OCI-LY1 (cell line): ENCODE measurements around the gene PARD3B.

Source experiments
- H2AFZ ChIP-seq: fragments of 200-600 bp; sonication (generic), shearing (Covaris generic); 2 replicates; pipeline ENCODE4 v1.6.0; 2014; ENCODE audit warnings: antibody characterized with exemption, mild to moderate bottlenecking, low read length
- H3F3A ChIP-seq: fragments of 200-600 bp; sonication (generic), shearing (Covaris generic); 2 replicates; pipeline ENCODE4 v1.6.0; 2014; ENCODE audit warnings: mild to moderate bottlenecking, antibody characterized with exemption, low read length, moderate library complexity; ENCODE audit not compliant: insufficient read depth
- H3K27ac ChIP-seq: fragments of 200-600 bp; sonication (generic); 2 replicates; pipeline ENCODE4 v1.5.1; 2014; ENCODE audit warnings: low read length, mixed run types, mild to moderate bottlenecking, low read depth; ENCODE audit not compliant: poor library complexity, severe bottlenecking
- H3K27me3 ChIP-seq: fragments of 200-600 bp; sonication (generic); 2 replicates; pipeline ENCODE4 v1.6.0; 2014; ENCODE audit warnings: antibody characterized with exemption, mild to moderate bottlenecking, low read length, moderate library complexity; ENCODE audit not compliant: insufficient read depth
- H3K36me3 ChIP-seq: fragments of 200-600 bp; sonication (generic); 2 replicates; pipeline ENCODE4 v1.6.1; 2014; ENCODE audit warnings: mild to moderate bottlenecking, antibody characterized with exemption, low read length, moderate library complexity, mixed read lengths; ENCODE audit not compliant: insufficient read depth
- H3K4me1 ChIP-seq: fragments of 200-600 bp; sonication (generic); 2 replicates; pipeline ENCODE4 v1.5.1; 2014; ENCODE audit warnings: mild to moderate bottlenecking, low read length, moderate library complexity; ENCODE audit not compliant: insufficient read depth, severe bottlenecking
- H3K4me2 ChIP-seq: fragments of 200-600 bp; sonication (generic), shearing (Covaris generic); 2 replicates; pipeline ENCODE4 v1.6.1; 2014; ENCODE audit warnings: low read length
- H3K4me3 ChIP-seq: fragments of 200-600 bp; sonication (generic); 2 replicates; pipeline ENCODE4 v1.5.1; 2014; ENCODE audit warnings: low read length, low read depth, mild to moderate bottlenecking, mixed read lengths; ENCODE audit not compliant: poor library complexity, severe bottlenecking
- H3K79me2 ChIP-seq: fragments of 200-600 bp; shearing (Covaris generic); 2 replicates; pipeline ENCODE4 v1.6.1; 2016; ENCODE audit warnings: mixed run types, low read length, mixed read lengths; ENCODE audit not compliant: insufficient read depth
- H3K9ac ChIP-seq: fragments of 200-600 bp; sonication (generic), shearing (Covaris generic); 2 replicates; pipeline ENCODE4 v1.6.1; 2014; ENCODE audit warnings: mild to moderate bottlenecking, low read length, mixed read lengths
- H3K9me2 ChIP-seq: fragments of 200-600 bp; sonication (generic), shearing (Covaris generic); 2 replicates; pipeline ENCODE4 v1.6.1; 2014; ENCODE audit warnings: low read depth, mild to moderate bottlenecking, low read length, mixed read lengths
- H3K9me3 ChIP-seq: fragments of 200-600 bp; shearing (Covaris generic); 2 replicates; pipeline ENCODE4 v1.6.1; 2014; ENCODE audit warnings: low read length, mixed read lengths
- H4K20me1 ChIP-seq: fragments of 200-600 bp; sonication (generic), shearing (Covaris generic); 2 replicates; pipeline ENCODE4 v1.6.0; 2016; ENCODE audit warnings: mild to moderate bottlenecking, low read length; ENCODE audit not compliant: insufficient read depth
- EZH2 ChIP-seq: fragments of 200-600 bp; sonication (generic), shearing (Covaris generic); IDR thresholded peaks from 2 replicates; pipeline ENCODE4 v1.8.0; 2017; ENCODE audit warnings: borderline replicate concordance, mixed run types, mild to moderate bottlenecking, antibody characterized with exemption, low read length, moderate library complexity, mixed read lengths
- TF ChIP-seq, protein P1 (sequence below): fragments of 200-600 bp; sonication (generic), shearing (Covaris generic); IDR thresholded peaks from 2 replicates; pipeline ENCODE4 v1.5.1; 2017; ENCODE audit warnings: mild to moderate bottlenecking, antibody characterized with exemption, low read length, moderate library complexity, mixed read lengths

The PARD3B gene

DNA sequence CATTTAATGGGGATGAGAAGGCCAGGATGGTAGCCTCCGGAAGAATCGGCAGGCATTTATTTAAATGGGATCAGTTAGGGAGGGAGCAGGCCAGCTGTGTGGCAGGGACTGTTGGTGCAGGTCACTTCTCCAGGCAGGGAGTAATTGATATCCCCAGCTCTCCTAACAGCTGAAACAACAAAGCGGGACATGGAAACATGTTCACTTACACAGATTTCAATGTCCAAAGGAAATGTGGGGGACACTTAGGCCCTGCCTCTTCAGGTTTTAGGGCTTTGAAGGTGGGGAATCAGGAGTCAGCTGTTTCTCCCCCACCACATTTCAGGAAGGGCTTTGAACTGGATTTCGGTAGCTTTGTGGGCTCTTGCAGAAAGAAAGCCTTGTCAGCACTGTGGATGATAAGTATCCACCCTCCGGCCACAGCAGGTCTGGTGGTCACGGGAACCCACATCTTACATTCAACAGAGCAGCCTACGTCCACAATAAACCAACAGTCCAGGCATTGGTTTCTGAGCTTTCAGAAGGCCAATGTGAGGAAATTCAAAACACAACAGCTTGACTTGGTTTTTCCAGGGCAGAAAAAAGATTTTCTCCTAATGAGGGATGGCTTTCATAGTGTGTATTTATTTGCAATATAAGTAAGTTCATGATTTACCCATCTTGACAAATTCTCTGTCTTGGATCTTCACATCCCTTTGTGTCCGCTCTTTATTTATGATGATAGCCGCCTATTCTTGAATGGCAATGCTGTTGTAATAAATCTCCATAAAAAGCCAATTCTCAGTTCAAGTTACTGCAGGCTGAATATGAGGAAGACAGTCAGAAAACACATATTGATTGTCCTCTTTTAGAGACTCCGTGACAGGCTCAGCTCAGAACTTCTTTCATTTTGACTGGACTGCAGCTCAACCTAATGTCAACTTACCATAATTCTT is 1040.4 kb downstream of the PARD3B start:
- no peak overlapping the region for H3K4me3 ChIP-seq

DNA sequence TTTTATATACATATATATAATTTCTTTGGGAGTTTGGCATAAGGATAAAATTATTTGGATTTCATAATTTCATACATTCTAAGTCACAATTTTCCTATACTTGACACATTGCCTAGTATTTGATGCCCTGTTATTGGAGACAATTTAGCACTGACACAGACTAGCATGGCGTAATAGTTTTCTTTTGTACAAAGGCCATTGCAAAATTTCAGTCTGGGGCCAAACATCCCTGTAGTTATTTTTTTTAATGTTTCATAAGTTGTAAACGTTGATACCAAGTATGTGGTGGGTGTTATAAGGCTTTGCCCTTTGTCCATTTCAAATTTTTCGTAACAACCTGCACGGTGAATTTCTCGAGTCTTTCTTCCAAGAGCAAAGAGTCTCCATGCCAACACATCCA is 1041.4 kb downstream of the PARD3B start:
- Histone ChIP-seq H3K4me1 (no peaks in the 10 kb centered on the region), H4K20me1 (no peaks in the 10 kb centered on the region), H2AFZ (no peak overlapping the region), H3K9me2 (no peaks in the 10 kb centered on the region), H3K27me3 (no peaks in the 10 kb centered on the region), H3K79me2 (no peaks in the 10 kb centered on the region), H3K27ac (no peak overlapping the region), H3K4me3 (no peak overlapping the region), H3F3A (no peaks in the 10 kb centered on the region), H3K9me3 (no peaks in the 10 kb centered on the region), H3K4me2 (no peak overlapping the region), H3K36me3 (no peaks in the 10 kb centered on the region), H3K9ac (no peak overlapping the region)
- TF ChIP-seq, protein P1, sequence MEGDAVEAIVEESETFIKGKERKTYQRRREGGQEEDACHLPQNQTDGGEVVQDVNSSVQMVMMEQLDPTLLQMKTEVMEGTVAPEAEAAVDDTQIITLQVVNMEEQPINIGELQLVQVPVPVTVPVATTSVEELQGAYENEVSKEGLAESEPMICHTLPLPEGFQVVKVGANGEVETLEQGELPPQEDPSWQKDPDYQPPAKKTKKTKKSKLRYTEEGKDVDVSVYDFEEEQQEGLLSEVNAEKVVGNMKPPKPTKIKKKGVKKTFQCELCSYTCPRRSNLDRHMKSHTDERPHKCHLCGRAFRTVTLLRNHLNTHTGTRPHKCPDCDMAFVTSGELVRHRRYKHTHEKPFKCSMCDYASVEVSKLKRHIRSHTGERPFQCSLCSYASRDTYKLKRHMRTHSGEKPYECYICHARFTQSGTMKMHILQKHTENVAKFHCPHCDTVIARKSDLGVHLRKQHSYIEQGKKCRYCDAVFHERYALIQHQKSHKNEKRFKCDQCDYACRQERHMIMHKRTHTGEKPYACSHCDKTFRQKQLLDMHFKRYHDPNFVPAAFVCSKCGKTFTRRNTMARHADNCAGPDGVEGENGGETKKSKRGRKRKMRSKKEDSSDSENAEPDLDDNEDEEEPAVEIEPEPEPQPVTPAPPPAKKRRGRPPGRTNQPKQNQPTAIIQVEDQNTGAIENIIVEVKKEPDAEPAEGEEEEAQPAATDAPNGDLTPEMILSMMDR = no peak
- TF ChIP-seq EZH2 = no peak

More for the DNA sequence above, 1040.4 kb downstream of the PARD3B start:
- Histone ChIP-seq H3K4me1 (no peaks in the 10 kb centered on the region), H3K9ac (no peak overlapping the region), H3K9me2 (no peaks in the 10 kb centered on the region), H3K9me3 (no peaks in the 10 kb centered on the region), H3F3A (no peaks in the 10 kb centered on the region), H3K27ac (no peak overlapping the region), H4K20me1 (no peaks in the 10 kb centered on the region), H3K27me3 (no peaks in the 10 kb centered on the region), H3K79me2 (no peaks in the 10 kb centered on the region), H3K4me2 (no peak overlapping the region), H3K36me3 (no peaks in the 10 kb centered on the region), H2AFZ (no peak overlapping the region)
- TF ChIP-seq EZH2 = no peak
- TF ChIP-seq, protein P1 = no peak

DNA sequence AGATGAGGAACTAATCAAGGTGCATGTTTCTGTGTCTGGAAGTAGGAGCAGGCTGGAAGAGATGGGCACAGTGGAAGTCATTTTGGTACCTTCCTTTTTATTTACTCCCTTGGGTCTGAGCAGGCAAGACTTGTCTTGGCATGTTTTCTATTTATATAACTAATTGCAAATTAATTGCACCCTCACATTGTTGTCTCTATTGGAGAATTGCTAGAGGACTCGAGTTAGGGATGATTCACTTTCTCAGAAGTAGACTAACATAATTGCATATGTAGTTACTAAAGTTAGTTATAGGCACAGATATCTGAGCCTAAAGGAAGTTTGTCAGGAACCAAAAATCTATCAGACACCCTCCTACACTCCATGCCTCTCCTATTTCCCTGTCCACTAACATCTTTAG is 1044.2 kb downstream of the PARD3B start:
- Histone ChIP-seq H3K9me2 (no peaks in the 10 kb centered on the region), H3K9me3 (no peaks in the 10 kb centered on the region), H3K4me2 (no peak overlapping the region), H3K79me2 (no peaks in the 10 kb centered on the region), H3K4me1 (no peaks in the 10 kb centered on the region), H4K20me1 (no peaks in the 10 kb centered on the region), H2AFZ (no peak overlapping the region), H3K27me3 (no peaks in the 10 kb centered on the region), H3K27ac (no peak overlapping the region), H3F3A (no peaks in the 10 kb centered on the region), H3K36me3 (no peaks in the 10 kb centered on the region), H3K9ac (no peak overlapping the region), H3K4me3 (no peak overlapping the region)
- TF ChIP-seq, protein P1 = no peak
- TF ChIP-seq EZH2 = no peak
